GM12873 (cell line): ENCODE data around the gene ABCA8.
A peak's percentile ranks its signal among the peaks of the same experiment; 100 is the strongest.

Experiments used
- TF ChIP-seq, protein P1 (sequence below): IDR thresholded peaks from 2 replicates; pipeline ENCODE4 v1.5.1; 2012; ENCODE audit warnings: low read depth, mild to moderate bottlenecking, moderate library complexity, low read length, control low read depth; ENCODE audit not compliant: insufficient read depth; ENCODE audit errors: missing control alignments

ABCA8 gene

DNA sequence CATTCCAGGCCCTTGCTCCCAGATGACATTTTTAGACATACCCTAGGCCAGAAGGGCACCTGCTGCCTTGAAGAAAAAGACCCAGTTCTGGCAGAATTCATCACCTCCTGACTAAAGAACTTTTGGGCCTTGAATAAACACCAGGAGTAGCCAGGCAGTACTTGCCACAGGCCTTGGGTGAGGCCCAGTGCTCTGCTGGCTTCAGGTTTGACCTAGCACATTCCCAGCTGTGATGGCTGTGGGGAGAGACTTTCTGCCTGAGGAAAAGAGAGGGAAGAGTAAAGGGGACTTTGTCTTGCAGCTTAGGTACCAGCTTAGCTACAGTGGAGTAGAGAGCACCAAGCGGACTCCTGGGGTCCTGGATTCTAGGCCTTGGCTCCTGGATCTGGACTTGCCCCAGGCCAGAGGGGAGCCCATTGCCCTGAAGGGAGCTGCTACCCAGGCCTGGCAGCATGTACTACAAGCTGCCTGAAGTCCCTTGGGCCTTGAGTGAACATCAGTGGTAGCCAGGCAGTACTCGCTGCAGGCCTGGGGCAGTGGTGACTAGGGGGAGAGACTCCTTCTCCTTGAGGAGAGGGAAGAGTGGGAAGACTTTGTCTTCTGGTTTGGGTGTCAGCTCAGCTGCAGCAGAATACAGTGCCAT lies 44.3 kb downstream of the ABCA8 start:
- TF ChIP-seq, protein P1, sequence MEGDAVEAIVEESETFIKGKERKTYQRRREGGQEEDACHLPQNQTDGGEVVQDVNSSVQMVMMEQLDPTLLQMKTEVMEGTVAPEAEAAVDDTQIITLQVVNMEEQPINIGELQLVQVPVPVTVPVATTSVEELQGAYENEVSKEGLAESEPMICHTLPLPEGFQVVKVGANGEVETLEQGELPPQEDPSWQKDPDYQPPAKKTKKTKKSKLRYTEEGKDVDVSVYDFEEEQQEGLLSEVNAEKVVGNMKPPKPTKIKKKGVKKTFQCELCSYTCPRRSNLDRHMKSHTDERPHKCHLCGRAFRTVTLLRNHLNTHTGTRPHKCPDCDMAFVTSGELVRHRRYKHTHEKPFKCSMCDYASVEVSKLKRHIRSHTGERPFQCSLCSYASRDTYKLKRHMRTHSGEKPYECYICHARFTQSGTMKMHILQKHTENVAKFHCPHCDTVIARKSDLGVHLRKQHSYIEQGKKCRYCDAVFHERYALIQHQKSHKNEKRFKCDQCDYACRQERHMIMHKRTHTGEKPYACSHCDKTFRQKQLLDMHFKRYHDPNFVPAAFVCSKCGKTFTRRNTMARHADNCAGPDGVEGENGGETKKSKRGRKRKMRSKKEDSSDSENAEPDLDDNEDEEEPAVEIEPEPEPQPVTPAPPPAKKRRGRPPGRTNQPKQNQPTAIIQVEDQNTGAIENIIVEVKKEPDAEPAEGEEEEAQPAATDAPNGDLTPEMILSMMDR = no peak

DNA sequence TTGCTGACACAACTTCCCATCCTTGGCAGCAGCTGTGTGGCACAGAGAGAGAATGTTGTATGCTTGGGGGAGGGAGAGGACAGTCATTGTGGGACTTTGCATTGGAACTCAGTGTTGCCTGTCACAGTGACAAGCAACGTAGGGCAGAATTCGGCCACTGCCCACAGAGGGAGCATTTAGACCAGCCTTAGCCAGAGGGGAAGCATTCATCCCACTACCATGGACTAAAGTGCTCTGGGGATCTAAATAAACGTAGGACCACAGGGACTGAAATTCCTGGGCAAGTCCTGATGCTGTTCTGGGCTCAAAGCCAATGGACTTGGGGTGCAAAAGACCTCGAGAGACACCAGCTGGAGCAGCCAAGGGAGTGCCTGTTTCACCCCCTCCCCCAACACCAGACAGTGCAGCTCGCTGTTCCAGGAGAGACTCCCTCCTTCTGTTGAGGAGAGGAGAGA lies 44.9 kb downstream of the ABCA8 start:
- TF ChIP-seq, protein P1 = no peak

DNA sequence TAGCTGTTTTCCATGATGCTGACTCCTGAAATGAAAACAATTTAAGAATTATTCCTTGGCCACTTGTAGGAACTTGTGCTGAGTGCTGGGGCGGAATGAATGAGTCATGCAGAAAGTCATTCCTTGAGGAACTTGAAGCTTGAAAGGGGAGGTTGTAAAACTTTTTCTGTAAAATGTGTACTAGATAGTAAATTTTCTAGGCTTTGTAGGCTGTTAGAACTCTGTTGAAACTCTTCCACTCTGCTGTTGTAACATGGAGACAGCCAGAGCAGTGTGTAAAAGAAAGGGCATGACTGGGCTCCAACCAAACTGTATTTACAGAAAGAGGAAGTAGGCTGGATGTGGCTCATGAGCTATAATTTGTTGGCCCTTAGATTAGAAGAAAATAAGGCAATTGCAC lies 46.1 kb downstream of the ABCA8 start:
- TF ChIP-seq, protein P1 = no peak

DNA sequence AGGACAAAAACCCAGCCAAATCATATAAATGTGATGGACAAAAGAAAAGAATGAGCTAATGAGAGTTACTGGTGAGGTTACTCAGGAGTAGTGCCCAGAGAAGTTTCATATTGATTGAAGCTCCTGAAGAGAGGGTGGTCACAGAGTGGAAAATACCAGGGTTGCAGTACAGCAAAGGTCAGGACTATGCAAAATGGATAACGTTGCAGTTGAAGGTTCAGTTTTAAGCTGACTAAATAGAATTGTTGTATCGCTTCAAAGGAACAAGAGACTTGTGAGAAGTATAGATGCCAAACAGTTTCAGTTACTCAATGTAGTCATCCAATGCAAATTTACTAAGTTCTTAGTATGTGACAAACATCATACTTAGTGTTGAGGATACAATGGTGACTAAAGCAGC lies 47.1 kb downstream of the ABCA8 start:
- TF ChIP-seq, protein P1 = no peak

DNA sequence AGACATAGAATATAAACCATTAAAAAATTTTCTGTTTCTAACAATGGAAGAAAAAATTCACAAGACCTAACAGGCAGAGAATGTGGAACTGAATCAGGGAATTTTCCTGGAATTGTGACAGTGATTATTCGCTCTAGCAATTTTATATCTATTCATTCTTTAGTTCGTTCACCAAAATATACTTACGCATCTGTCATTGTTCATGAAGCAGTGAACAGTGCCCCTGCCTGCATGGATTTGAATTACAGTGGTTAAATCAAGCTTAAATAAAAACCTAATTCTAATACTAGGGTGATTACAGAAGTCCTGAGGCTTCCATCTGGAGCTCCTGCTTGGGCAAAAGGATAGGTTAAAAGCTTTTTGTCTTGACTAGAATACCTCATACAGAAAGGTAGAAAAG lies 48.6 kb downstream of the ABCA8 start:
- TF ChIP-seq, protein P1 = peak; percentile 21

DNA sequence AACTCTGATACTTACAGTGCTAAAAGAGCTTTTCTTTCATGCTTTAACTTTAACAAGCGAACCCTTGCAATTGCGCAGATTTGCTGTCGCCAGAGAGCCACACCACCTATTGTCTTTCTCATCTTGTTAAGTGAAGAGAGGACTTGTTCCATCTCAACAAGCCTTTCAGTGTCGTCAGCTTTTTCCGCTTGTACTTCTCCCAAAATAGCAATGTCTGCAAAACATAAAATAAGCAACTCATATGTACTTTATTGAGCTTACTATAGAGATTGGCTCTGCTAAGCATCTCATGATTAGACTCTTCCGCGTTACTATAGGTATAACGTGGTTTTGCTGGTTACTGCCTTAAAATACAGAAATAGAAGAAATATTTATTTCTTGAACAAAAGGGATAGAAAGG lies 51.9 kb downstream of the ABCA8 start:
- TF ChIP-seq, protein P1 = no peak

DNA sequence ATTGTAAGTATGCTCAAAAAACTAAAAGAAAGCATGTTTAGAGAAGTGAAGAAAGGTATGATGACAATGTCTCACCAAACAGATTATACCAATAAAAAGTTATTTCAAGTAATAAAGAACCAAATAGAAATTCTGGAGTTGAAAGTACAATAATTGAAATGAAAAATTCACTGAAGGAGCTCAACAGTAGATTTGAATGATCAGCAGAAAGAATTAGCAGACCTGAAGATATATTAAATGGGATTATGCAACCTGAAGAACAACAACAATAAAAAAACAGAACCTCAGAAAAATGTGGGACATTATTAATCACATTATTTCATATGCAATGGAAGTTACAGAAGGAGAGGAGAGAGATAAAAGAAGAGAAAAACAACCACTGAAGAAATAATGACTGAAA lies 57.6 kb downstream of the ABCA8 start:
- TF ChIP-seq, protein P1 = no peak
